H9 (cell line): ENCODE results near the gene ITPR1. TPM values are rescaled to one million over a fixed set of nuclear protein-coding genes. Genes with fewer than 3 reads are reported as not detected.

Experiments used
- DNase-seq: peaks from one replicate; pipeline ENCODE4 v3.0.0-alpha.2; 2017
- H2AFZ ChIP-seq: one replicate; pipeline ENCODE4 v1.6.1; 2013; ENCODE audit warnings: mild to moderate bottlenecking, low read length, control low read depth, moderate library complexity
- H2AK5ac ChIP-seq: 2 replicates; pipeline ENCODE4 v1.6.1; 2013; ENCODE audit warnings: low read length, control low read depth, mixed read lengths; ENCODE audit not compliant: insufficient read length
- H2BK120ac ChIP-seq: one replicate; pipeline ENCODE4 v1.6.1; 2013; ENCODE audit warnings: low read depth, mild to moderate bottlenecking, low read length, control low read depth, inconsistent platforms; ENCODE audit not compliant: poor library complexity, severe bottlenecking
- H2BK12ac ChIP-seq: 2 replicates; pipeline ENCODE4 v1.6.1; 2013; ENCODE audit warnings: low read length, control low read depth, mixed read lengths, low read depth; ENCODE audit not compliant: insufficient read length
- H2BK15ac ChIP-seq: 2 replicates; pipeline ENCODE4 v1.6.1; 2013; ENCODE audit warnings: low read depth, low read length, control low read depth
- H2BK20ac ChIP-seq: one replicate; pipeline ENCODE4 v1.6.1; 2013; ENCODE audit warnings: low read depth, mild to moderate bottlenecking, low read length, control low read depth, inconsistent platforms; ENCODE audit not compliant: poor library complexity, severe bottlenecking
- H2BK5ac ChIP-seq: 2 replicates; pipeline ENCODE4 v1.6.1; 2013; ENCODE audit warnings: low read length, control low read depth, mixed read lengths; ENCODE audit not compliant: insufficient read length
- H3K14ac ChIP-seq: 2 replicates; pipeline ENCODE4 v1.6.1; 2013; ENCODE audit warnings: low read length, control low read depth; ENCODE audit not compliant: insufficient read depth
- H3K18ac ChIP-seq: 2 replicates; pipeline ENCODE4 v1.6.1; 2013; ENCODE audit warnings: low read depth, mild to moderate bottlenecking, mixed read lengths, low read length, control low read depth; ENCODE audit not compliant: insufficient read length
- H3K23ac ChIP-seq: 2 replicates; pipeline ENCODE4 v1.6.1; 2013; ENCODE audit warnings: low read length, control low read depth, mixed read lengths, low read depth; ENCODE audit not compliant: insufficient read length
- H3K23me2 ChIP-seq: 2 replicates; pipeline ENCODE4 v1.6.1; 2013; ENCODE audit warnings: low read depth, mild to moderate bottlenecking, mixed read lengths, low read length, control low read depth; ENCODE audit not compliant: insufficient read length, poor library complexity, severe bottlenecking
- H3K27ac ChIP-seq: 2 replicates; pipeline ENCODE4 v1.5.1; 2013; ENCODE audit warnings: low read length, control low read depth, mixed read lengths, low read depth; ENCODE audit not compliant: insufficient read length
- H3K27me3 ChIP-seq: 2 replicates; pipeline ENCODE4 v1.6.1; 2013; ENCODE audit warnings: low read length, control low read depth, inconsistent platforms; ENCODE audit not compliant: insufficient read depth
- H3K4ac ChIP-seq: 2 replicates; pipeline ENCODE4 v1.6.1; 2013; ENCODE audit warnings: low read depth, mild to moderate bottlenecking, control low read depth, inconsistent platforms, low read length, moderate library complexity
- H3K4me1 ChIP-seq: 2 replicates; pipeline ENCODE4 v1.6.1; 2013; ENCODE audit warnings: low read length, control low read depth, inconsistent platforms; ENCODE audit not compliant: insufficient read depth
- H3K4me2 ChIP-seq: 2 replicates; pipeline ENCODE4 v1.6.1; 2013; ENCODE audit warnings: low read length, control low read depth, mixed read lengths; ENCODE audit not compliant: insufficient read length, insufficient read depth
- H3K56ac ChIP-seq: 2 replicates; pipeline ENCODE4 v1.6.1; 2013; ENCODE audit warnings: low read depth, mild to moderate bottlenecking, mixed read lengths, low read length, control low read depth; ENCODE audit not compliant: insufficient read length
- H3K79me1 ChIP-seq: 2 replicates; pipeline ENCODE4 v1.6.1; 2013; ENCODE audit warnings: low read depth, mild to moderate bottlenecking, moderate library complexity, low read length, control low read depth, inconsistent platforms; ENCODE audit not compliant: insufficient read depth, poor library complexity, severe bottlenecking
- H3K79me2 ChIP-seq: 2 replicates; pipeline ENCODE4 v1.6.1; 2013; ENCODE audit warnings: low read length, control low read depth, inconsistent platforms; ENCODE audit not compliant: insufficient read depth
- H3K9ac ChIP-seq: 2 replicates; pipeline ENCODE4 v1.6.1; 2013; ENCODE audit warnings: low read length, control low read depth, mixed read lengths; ENCODE audit not compliant: insufficient read length; ENCODE audit errors: extremely low read depth
- H3K9me3 ChIP-seq: one replicate; pipeline ENCODE4 v1.6.1; 2013; ENCODE audit warnings: low read depth, low read length, inconsistent platforms; ENCODE audit not compliant: control insufficient read depth
- H3T11ph ChIP-seq: one replicate; pipeline ENCODE4 v1.6.1; 2013; ENCODE audit warnings: mild to moderate bottlenecking, low read length, control low read depth, inconsistent platforms
- H4K20me1 ChIP-seq: one replicate; pipeline ENCODE4 v1.6.1; 2013; ENCODE audit not compliant: control insufficient read depth, insufficient read length, insufficient read depth
- H4K5ac ChIP-seq: 2 replicates; pipeline ENCODE4 v1.6.1; 2013; ENCODE audit warnings: low read depth, mild to moderate bottlenecking, mixed read lengths, low read length, control low read depth; ENCODE audit not compliant: insufficient read length
- H4K8ac ChIP-seq: replicated peaks from 2 replicates; pipeline ENCODE4 v1.6.1; 2013; ENCODE audit warnings: low read length, control low read depth, mixed read lengths, low read depth; ENCODE audit not compliant: insufficient read length
- H4K91ac ChIP-seq: 2 replicates; pipeline ENCODE4 v1.6.1; 2013; ENCODE audit warnings: low read depth, mild to moderate bottlenecking, moderate library complexity, mixed read lengths, low read length, control low read depth; ENCODE audit not compliant: insufficient read length
- H3K27ac Mint-ChIP-seq, 3 experiments: 2 replicates in 2 of 3; 3 replicates in 1 of 3; pipeline ENCODE4 v1.8.0; 2020 to 2021; ENCODE audit warnings: mixed read lengths in 3 of 3, mild to moderate bottlenecking in 1 of 3, moderate library complexity in 1 of 3
- H3K27me3 Mint-ChIP-seq: 2 replicates; pipeline ENCODE4 v1.8.0; 2021; ENCODE audit warnings: low read depth, mild to moderate bottlenecking, moderate library complexity, mixed read lengths
- H3K36me3 Mint-ChIP-seq, 3 experiments: 2 replicates in 2 of 3; 3 replicates in 1 of 3; pipeline ENCODE4 v1.8.0; 2020 to 2021; ENCODE audit warnings: low read depth in 3 of 3, mixed read lengths in 3 of 3; ENCODE audit not compliant: insufficient read depth in 1 of 3
- H3K4me1 Mint-ChIP-seq, 2 experiments: 2 replicates each; pipeline ENCODE4 v1.8.0; 2020; ENCODE audit warnings: mixed read lengths in 2 of 2
- H3K4me3 Mint-ChIP-seq, 2 experiments: 2 replicates in 1 of 2; 3 replicates in 1 of 2; pipeline ENCODE4 v1.8.0; 2020 to 2021; ENCODE audit warnings: mild to moderate bottlenecking in 2 of 2, mixed read lengths in 2 of 2, moderate library complexity in 1 of 2
- H3K9me3 Mint-ChIP-seq, 2 experiments: 2 replicates in 1 of 2; 3 replicates in 1 of 2; pipeline ENCODE4 v1.8.0; 2020; ENCODE audit warnings: mild to moderate bottlenecking in 2 of 2, mixed read lengths in 2 of 2, moderate library complexity in 1 of 2
- CTCF ChIP-seq: fragments of 200-600 bp; sonication (generic); conservative IDR thresholded peaks from 3 replicates; pipeline ENCODE4 v1.8.0; 2021; ENCODE audit warnings: antibody characterized with exemption, mild to moderate bottlenecking
- WGBS: extraction: QIAGEN DNeasy Blood & Tissue Kit; methylation state at CpG from one replicate; pipeline ENCODE4 v1.1.7; 2013; ENCODE audit warnings: missing lambda C conversion rate, low lambda C conversion rate, mixed read lengths; ENCODE audit not compliant: insufficient read length; ENCODE audit errors: extremely low coverage; 5-methylcytosine and 5-hydroxymethylcytosine counted together
- total RNA-seq: library from RNA; stranded (reverse); gene quantifications from 2 replicates; pipeline ENCODE4 v1.2.1, GENCODE V29; 2021

ITPR1 gene
- total RNA-seq, 1 experiment from 2014 or later = 4.2 TPM

GRCh38 chr3:4778740-4779139 lies 285.6 kb downstream of the ITPR1 start:
- H2BK120ac ChIP-seq = no peak overlapping the region
- no peak overlapping the region for H3K4ac ChIP-seq
- no peak for TF ChIP-seq CTCF
- no peak overlapping the region for H3T11ph ChIP-seq
- Mint-ChIP-seq H3K27ac (no peak overlapping the region), H3K36me3 (peaks cover 0 to 4% (median 0%) of the 10 kb centered on the region in 3 experiments; a peak in 2 of 7 replicates), H3K4me1 (peaks cover 3 to 6% of the 10 kb centered on the region in 2 experiments; a peak in 1 of 4 replicates), H3K9me3 (no peaks in the 10 kb centered on the region), H3K27me3 (no peaks in the 10 kb centered on the region), H3K4me3 (no peak overlapping the region)
- H3K9ac ChIP-seq = no peak overlapping the region
- no peak overlapping the region for H2BK20ac ChIP-seq
- H2AFZ ChIP-seq = no peak overlapping the region
- H3K56ac ChIP-seq = no peak overlapping the region
- no peak overlapping the region for H3K14ac ChIP-seq
- H3K23me2 ChIP-seq = no peaks in the 10 kb centered on the region
- H2AK5ac ChIP-seq = no peak overlapping the region
- DNase-seq = no peak
- no peak overlapping the region for H2BK12ac ChIP-seq
- H3K27ac ChIP-seq = no peak overlapping the region
- no peak overlapping the region for H3K18ac ChIP-seq
- no peaks in the 10 kb centered on the region for H3K4me1 ChIP-seq
- H3K23ac ChIP-seq = no peak overlapping the region
- no peak overlapping the region for H4K8ac ChIP-seq
- H2BK15ac ChIP-seq = no peak overlapping the region
- H3K9me3 ChIP-seq = no peaks in the 10 kb centered on the region
- H3K79me2 ChIP-seq = no peaks in the 10 kb centered on the region
- no CpG with 5 or more reads among the region's 1 CpG for WGBS
- no peaks in the 10 kb centered on the region for H3K27me3 ChIP-seq
- no peak overlapping the region for H4K5ac ChIP-seq
- H4K91ac ChIP-seq = no peak overlapping the region
- H2BK5ac ChIP-seq = no peak overlapping the region
- no peaks in the 10 kb centered on the region for H4K20me1 ChIP-seq
- no peaks in the 10 kb centered on the region for H3K79me1 ChIP-seq
- H3K4me2 ChIP-seq = no peak overlapping the region
